Ovary (tissue), 9 donors: ENCODE results near the gene CDK4. TPM values are rescaled to one million over a fixed set of nuclear protein-coding genes. Genes with fewer than 3 reads are reported as not detected.

ENCODE experiments used
- DNase-seq, 5 donors: peaks; one replicate each; pipeline ENCODE4 v3.0.0-alpha.2; 2019 to 2020
- H3K27ac ChIP-seq, 2 donors: fragments of 200-600 bp; one replicate each; pipeline versions ENCODE4 v1.5.1 to v1.8.0; 2019 to 2022
- H3K27me3 ChIP-seq: fragments of 200-600 bp; one replicate; pipeline ENCODE4 v1.8.0; 2022
- H3K36me3 ChIP-seq: fragments of 200-600 bp; sonication (generic); one replicate; pipeline ENCODE4 v1.5.1; 2019
- H3K4me1 ChIP-seq: one replicate; pipeline ENCODE4 v1.8.1; 2013; ENCODE audit warnings: mild to moderate bottlenecking, moderate library complexity; ENCODE audit not compliant: insufficient read depth
- H3K4me3 ChIP-seq: fragments of 200-600 bp; sonication (generic); one replicate; pipeline ENCODE4 v1.5.1; 2017
- H3K9me3 ChIP-seq, 2 donors: fragments of 200-600 bp in 1 of 2; sonication (generic) in 1 of 2; one replicate each; pipeline versions ENCODE4 v1.5.1 to v1.8.1; 2013 to 2019; ENCODE audit warnings: mild to moderate bottlenecking in 1 of 2, moderate library complexity in 1 of 2
- EP300 ChIP-seq: sonication (generic); formaldehyde crosslinking; IDR thresholded peaks from one replicate; pipeline ENCODE4 v1.6.1; 2017; ENCODE audit warnings: antibody characterized with exemption
- POLR2A ChIP-seq: fragments of 450-650 bp; IDR thresholded peaks from one replicate; pipeline ENCODE4 v1.6.1; 2017; ENCODE audit warnings: antibody characterized with exemption, mild to moderate bottlenecking, moderate library complexity
- WGBS, 3 donors: extraction: QIAGEN DNeasy Blood & Tissue Kit in 1 of 3; methylation state at CpG; one replicate each; pipeline versions ENCODE4 v1.1.5 to v1.1.7; 2013 to 2017; 5-methylcytosine and 5-hydroxymethylcytosine counted together
- intact Hi-C, 4 donors: fragments of 100-400 bp; cut with DNase I; formaldehyde crosslinking; loops; one replicate each; pipeline versions ENCODE4 v1.11.0 to v1.15.1; 2022 to 2023
- polyA plus RNA-seq, 2 donors: library from polyadenylated mRNA; stranded (reverse); fragments of 200-250 nt in 1 of 2; fragments of 350-450 nt in 1 of 2; fragmentation: Illumina TruSeq in 1 of 2; extraction: RNeasy Lipid Tissue Mini Kit (QIAGEN cat#74804) in 1 of 2; gene quantifications; one replicate each; pipeline ENCODE4 v1.2.3, GENCODE V29; 2013 to 2014
- total RNA-seq, 7 donors: library from RNA; depleted of rRNA in 2 of 7; stranded (reverse); fragments of >200 nt in 2 of 7; fragmentation: NEBNext Ultra II Directional in 3 of 7; extraction: Animal tissue kit (Norgen Biotek cat#: 25700) in 3 of 7; gene quantifications; one replicate each; pipeline versions ENCODE4 v1.1.0 to v1.2.4, GENCODE V29; 2016 to 2023
- TF ChIP-seq, protein P1 (sequence below), 3 donors: fragments of 450-650 bp in 2 of 3; fragments of 200-600 bp in 1 of 3; IDR thresholded peaks; one replicate each; pipeline versions ENCODE4 v1.5.1 to v1.8.0; 2016 to 2022; ENCODE audit warnings: antibody characterized with exemption in 3 of 3, mild to moderate bottlenecking in 1 of 3
- donor health status: DM: no; HTN: no; CAD: no; lungs with moderate emphysema.
- donor health status: DM: no; HTN: no; CAD: no.
- donor health status: Bipolar disorder and iron deficiency.
- donor health status: DM: yes; HTN: yes; CAD: no.
- donor health status: DM: no; HTN: no; CAD: no.
- donor health status: DM: yes; HTN: yes; CAD: no.

CDK4 gene
- total and polyA plus RNA-seq, 9 donors, result 82.7 to 175 (median 122) TPM

DNA sequence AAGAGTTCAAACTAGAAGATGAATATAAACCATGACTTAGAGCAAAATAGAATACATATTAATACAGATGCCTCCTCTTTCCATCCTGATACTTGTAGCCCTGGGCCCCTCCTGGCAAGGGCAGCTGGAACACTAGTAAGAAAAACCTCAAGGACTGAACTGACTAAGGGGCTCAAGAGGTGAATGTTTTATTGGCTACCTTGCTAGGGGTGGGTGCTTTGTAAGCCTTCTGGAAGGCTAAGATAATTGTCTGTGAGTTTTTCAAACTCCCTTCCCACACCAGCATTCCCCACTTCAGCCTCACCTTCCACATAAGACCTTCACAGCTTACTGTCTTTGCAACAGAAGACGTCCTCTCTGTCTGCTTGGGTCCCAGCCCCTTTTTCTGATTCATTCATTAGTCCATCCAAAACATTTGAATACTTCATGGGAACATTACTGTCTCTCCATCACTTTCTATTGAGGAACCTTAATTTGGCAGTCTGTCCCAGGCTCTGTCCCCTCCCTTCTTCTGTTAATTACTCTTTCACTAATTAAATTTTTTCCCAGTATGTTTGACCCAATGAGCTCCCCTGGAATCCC, 1.7 kb upstream of the CDK4 start:
- Histone ChIP-seq H3K36me3 (no peaks in the 10 kb centered on the region), H3K27me3 (no peaks in the 10 kb centered on the region), H3K4me3 (no peak overlapping the region), H3K27ac (no peak overlapping the region), H3K4me1 (peaks cover 9% of the 10 kb centered on the region), H3K9me3 (peaks cover 0 to 10% of the 10 kb centered on the region in 2 donors)
- TF ChIP-seq, protein P1, sequence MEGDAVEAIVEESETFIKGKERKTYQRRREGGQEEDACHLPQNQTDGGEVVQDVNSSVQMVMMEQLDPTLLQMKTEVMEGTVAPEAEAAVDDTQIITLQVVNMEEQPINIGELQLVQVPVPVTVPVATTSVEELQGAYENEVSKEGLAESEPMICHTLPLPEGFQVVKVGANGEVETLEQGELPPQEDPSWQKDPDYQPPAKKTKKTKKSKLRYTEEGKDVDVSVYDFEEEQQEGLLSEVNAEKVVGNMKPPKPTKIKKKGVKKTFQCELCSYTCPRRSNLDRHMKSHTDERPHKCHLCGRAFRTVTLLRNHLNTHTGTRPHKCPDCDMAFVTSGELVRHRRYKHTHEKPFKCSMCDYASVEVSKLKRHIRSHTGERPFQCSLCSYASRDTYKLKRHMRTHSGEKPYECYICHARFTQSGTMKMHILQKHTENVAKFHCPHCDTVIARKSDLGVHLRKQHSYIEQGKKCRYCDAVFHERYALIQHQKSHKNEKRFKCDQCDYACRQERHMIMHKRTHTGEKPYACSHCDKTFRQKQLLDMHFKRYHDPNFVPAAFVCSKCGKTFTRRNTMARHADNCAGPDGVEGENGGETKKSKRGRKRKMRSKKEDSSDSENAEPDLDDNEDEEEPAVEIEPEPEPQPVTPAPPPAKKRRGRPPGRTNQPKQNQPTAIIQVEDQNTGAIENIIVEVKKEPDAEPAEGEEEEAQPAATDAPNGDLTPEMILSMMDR (IDR thresholded peaks at IDR 0.05), result no peak
- TF ChIP-seq EP300 (no peak), POLR2A (no peak)
- 12 to 23% (median 17%) methylated on average over 1 of the region's 1 CpG for WGBS, 3 donors
- intact Hi-C loops, result no loop called here
- DNase-seq, result no peak

DNA sequence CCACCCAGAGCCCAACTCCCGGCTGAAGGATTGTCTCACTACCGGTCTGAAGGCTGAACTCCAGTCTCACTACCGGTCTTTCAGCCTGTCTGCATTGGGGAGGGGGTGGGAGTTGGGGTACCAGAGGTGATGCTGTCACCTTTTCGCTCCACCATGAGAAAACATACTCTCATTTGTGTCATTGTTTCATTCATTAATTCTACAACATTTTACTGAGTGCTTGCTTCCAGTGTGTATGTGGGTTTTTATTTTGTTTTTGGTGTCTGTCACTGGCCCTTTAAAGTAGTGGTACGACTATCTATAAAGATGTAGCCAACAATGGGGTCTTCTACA, 524 bp upstream of the CDK4 start:
- Histone ChIP-seq H3K36me3 (no peaks in the 10 kb centered on the region), H3K27ac (no peak overlapping the region), H3K4me3 (peak overlapping the region; percentile 31), H3K9me3 (no peaks in the 10 kb centered on the region), H3K27me3 (no peaks in the 10 kb centered on the region), H3K4me1 (peaks cover 9% of the 10 kb centered on the region)
- no peak for DNase-seq
- TF ChIP-seq, protein P1 (IDR thresholded peaks at IDR 0.05), result peak in 1 of 3 donors; percentile 10
- TF ChIP-seq EP300, result no peak
- intact Hi-C loops, result no loop called here
- 1 to 3% (median 2%) methylated on average over 5 of the region's 5 CpGs for WGBS, 3 donors

DNA sequence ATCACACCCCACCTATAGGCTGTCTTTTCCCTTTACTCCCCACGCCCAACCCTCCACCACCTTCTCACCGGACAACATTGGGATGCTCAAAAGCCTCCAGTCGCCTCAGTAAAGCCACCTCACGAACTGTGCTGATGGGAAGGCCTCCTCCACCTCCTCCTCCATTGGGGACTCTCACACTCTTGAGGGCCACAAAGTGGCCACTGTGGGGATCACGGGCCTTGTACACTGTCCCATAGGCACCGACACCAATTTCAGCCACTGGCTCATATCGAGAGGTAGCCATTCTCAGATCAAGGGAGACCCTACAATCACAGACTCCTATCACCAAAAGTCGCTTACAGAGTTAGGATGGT, 700 bp downstream of the CDK4 start:
- TF ChIP-seq, protein P1 (IDR thresholded peaks at IDR 0.05), result no peak
- TF ChIP-seq POLR2A, result no peak
- no peak for TF ChIP-seq EP300
- intact Hi-C loops, result no loop called here
- DNase-seq, result peak in 1 of 5 donors; percentile 44
- Histone ChIP-seq H3K27ac (peak overlapping the region; percentile 31 to 50), H3K4me3 (peak overlapping the region; percentile 82), H3K27me3 (no peaks in the 10 kb centered on the region), H3K36me3 (no peaks in the 10 kb centered on the region), H3K4me1 (peaks cover 9% of the 10 kb centered on the region), H3K9me3 (no peaks in the 10 kb centered on the region)
- 5 to 9% (median 6%) methylated on average over 8 of the region's 8 CpGs for WGBS, 3 donors

DNA sequence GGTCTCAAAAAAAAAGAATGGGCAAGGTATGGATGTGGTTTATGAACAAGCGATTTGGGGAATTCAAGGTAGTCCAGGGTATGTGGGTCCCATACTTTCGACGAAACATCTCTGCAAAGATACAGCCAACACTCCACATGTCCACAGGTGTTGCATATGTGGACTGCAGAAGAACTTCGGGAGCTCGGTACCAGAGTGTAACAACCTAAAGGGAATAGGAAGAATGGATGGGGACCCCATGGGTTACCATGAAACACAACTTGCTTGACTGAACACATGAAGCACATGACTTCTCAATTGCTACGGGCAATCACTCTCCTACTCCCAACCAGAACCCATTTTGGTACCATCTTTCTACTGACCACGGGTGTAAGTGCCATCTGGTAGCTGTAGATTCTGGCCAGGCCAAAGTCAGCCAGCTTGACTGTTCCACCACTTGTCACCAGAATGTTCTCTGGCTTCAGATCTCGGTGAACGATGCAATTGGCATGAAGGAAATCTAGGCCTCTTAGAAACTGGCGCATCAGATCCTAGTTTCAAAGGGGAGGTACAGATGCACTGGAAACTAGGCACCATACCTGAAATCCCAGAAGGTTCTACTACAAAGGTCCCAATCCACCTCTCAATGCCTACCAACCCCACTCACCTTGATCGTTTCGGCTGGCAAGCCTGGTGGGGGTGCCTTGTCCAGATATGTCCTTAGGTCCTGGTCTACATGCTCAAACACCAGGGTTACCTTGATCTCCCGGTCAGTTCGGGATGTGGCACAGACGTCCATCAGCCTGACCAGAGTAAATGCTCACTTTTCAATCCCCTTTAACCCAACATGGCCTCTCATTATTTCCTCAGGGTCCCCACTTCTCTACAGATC, 1.3 kb downstream of the CDK4 start:
- intact Hi-C loops, result no loop called here
- no peaks in the 10 kb centered on the region for H3K36me3 ChIP-seq
- TF ChIP-seq, protein P1 (IDR thresholded peaks at IDR 0.05), result no peak
- TF ChIP-seq EP300 (no peak), POLR2A (no peak)
- no peaks in the 10 kb centered on the region for H3K27me3 ChIP-seq
- no peaks in the 10 kb centered on the region for H3K9me3 ChIP-seq
- peak overlapping the region; percentile 31 to 50 for H3K27ac ChIP-seq
- H3K4me3 ChIP-seq, result peak overlapping the region; percentile 82
- 79 to 83% (median 83%) methylated on average over 15 of the region's 15 CpGs for WGBS, 3 donors
- H3K4me1 ChIP-seq, result peaks cover 8% of the 10 kb centered on the region
- no peak for DNase-seq
